Measurements from ENCODE around the gene NXPH3.

NXPH3 gene

DNA sequence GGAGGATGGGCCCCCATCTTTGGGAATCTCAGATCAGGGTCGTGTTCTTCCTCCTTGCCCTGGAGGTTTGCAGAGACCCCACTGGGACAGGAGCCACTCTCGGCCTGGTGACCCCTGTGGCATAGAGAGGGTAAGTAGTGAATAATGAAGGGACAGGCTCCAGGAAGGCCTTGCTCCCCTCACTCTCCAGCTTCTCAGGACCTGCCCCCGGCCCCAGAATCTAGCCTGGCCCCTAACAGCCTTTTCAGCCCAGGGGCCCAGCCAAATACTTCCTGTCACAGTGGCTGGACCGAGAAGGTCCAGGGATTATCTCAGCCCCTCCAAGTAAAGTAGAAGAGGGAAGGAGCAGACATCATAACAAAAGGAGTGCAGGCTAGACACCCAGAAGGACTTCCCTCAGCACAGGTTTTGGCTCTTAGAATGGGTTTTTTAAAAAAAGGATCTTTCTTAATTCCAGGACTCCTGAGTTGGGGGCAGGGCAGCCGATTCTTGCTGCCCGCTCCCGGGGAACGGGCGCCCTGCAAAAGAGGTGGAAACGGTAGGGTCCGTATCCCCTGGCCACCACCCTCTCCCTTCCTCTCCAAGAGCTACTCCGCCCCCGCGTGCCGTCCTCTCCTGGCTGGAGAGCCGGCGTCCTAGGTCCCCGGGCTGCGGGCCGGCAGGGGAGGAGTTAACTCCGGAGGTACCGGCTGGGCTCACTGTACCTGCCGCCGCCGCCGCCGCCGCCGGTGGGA lies 559 bp upstream of the NXPH3 start:
- no peak for DNase-seq

GRCh38 chr17:49576088-49576916 lies 631 bp downstream of the NXPH3 start:
- peak in 7 of 56 donors; percentile 6 to 36 (median 15) for DNase-seq

DNA sequence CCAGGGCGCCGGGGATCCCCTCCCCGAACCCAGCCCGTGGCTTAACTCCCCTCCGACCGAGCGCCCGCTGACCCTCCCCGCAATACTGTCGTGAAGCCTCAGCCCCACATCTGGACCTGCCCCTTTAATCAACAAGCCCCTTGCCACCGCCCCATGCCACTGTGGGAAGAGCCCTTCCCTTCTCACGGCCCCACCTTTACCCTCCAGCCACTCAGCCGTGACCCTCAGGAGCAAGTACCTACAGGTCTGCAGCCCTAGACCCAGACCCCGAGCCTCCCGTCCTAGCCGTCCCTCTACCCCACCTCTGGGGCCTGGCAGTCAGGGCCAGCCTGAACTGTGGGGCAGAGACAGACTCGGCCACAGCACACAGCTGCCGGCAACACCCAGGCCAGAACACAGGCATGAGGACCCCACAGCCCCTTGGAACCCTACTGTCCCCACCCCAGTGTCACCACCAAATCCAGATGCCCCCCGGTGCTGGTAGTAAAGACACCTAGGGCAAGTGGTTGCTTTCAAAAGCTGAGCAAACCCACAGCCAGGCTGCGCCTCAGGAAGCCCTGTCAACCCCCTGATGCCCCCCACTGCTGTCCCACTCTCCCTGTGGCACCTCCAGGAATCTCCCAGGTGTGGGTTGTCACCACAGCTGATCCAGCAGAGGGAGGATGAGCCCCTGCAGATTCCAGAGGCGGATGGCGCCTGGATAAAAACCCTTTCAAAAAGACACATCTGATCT lies 1.4 kb downstream of the NXPH3 start:
- no peak for DNase-seq

GRCh38 chr17:49577650-49577934 lies 1.9 kb downstream of the NXPH3 start:
- no peak for DNase-seq

DNA sequence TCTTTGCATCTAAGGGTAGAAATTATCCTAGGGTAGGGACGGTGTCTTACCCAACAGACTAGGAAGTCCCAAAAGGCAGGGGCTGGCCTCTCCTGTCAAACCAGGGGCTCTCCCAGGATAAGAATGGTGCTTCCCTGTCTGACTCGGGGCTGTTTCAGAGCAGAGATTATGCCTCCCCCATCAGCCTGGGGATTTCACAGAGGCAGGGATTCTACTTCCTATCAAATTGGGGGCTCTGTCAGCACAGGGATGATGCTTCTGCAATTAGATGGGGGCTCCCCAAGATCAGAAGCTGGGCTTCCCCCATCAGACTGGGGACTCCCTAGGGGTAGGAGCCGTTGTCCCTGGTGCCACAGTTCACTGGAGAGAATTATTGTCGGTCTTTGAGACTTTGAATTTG lies 2.3 kb downstream of the NXPH3 start:
- DNase-seq: no peak

- no peak for DNase-seq
Measured at GRCh38 chr17:49578414-49578813, 2.7 kb downstream of the NXPH3 start.

GRCh38 chr17:49578952-49579500 lies 3.4 kb downstream of the NXPH3 start:
- no peak for DNase-seq

- DNase-seq: no peak
Measured at GRCh38 chr17:49579522-49579921, 3.9 kb downstream of the NXPH3 start.

GRCh38 chr17:49580055-49580721 lies 4.5 kb downstream of the NXPH3 start:
- DNase-seq: no peak

DNA sequence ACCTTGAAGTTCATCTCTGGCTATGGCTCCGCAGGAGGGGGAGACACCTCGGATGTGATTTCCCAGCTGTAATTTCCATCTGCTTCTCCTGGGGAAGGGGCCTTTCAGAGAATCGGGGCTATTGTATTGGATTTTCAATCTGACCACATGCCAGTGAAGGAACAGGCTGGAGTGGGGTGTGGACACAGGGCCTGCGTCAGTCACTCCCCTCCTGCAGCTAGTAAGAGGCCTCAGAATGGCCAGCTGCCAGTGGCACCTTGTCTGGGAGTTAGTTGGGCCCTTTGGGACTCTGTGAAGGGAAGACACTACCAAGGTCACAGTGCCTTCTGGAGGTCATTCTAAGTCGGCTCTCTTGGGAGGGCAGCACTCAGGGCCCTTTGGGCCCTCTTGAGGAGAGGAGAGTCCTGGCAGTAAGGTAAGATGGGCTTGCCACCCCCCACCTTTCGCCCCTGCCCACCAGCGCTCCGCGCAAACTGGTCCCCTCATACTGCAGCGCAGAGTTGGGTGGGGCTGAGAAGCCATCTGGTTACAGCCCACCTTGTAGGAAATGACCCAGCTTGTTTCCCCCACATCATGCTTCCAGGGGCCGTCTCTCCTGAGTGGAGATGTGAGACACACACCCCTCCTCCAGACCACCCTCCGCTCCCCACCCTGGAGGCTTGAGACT lies 5.4 kb downstream of the NXPH3 start:
- DNase-seq: no peak

- no peak for DNase-seq
Measured at GRCh38 chr17:49581648-49581998, 6.0 kb downstream of the NXPH3 start.

DNA sequence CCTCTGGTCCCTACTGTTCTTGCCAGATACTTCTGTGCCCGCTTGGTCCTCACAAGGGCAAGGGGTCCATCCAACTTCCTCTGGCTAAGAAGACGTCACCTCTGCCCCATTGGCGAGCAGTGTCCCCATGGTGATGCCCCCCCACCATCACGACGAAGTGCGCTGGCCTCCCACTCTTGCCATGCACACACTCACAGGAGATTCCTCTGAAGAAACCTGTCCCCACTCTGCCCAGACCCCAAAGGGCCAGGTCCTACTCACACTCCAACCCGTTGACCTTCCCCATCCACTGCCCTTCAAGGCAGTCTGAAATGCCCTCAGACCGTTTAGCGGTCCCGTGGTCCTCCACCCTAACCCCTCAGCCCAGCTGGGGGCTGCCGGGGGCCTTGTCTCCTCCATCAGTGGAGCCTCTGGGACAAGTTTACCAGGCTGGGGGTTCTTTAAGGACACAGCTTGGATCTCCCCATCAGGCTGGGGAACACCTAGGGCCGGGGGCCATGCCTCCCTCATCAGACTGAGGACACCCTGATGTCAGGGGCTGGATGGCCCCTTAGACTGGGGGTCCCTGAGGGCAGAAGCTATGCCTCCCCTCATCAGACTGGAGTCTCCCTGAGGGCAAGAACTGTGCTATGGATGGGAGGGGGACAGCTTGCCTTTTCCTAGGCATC lies 6.5 kb downstream of the NXPH3 start:
- no peak for DNase-seq

DNA sequence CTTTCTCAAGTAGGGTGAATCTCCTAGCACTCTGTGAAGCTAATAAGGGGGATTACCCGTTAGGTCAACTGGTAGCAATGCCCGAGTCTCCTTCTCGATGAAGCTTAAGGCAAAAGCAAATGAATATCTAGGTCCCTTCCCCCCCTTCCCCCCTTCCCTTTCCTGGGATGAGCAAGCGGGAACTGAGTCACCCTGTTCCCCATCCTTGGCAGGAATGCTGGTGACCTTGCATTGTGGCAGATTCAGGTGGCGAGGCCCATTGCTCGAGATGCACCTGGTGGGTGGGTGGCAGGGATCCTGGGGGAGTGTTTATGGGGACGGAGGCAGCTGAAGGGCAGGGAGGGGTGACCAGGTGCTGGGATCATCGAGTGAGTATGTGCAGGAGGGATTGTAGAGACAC lies 7.1 kb downstream of the NXPH3 start:
- DNase-seq: no peak

GRCh38 chr17:49583226-49583625 lies 7.6 kb downstream of the NXPH3 start:
- DNase-seq: no peak

GRCh38 chr17:49583889-49584288 lies 8.2 kb downstream of the NXPH3 start:
- DNase-seq: no peak

- no peak for DNase-seq
Measured at GRCh38 chr17:49585422-49586027, 9.9 kb downstream of the NXPH3 start.

DNA sequence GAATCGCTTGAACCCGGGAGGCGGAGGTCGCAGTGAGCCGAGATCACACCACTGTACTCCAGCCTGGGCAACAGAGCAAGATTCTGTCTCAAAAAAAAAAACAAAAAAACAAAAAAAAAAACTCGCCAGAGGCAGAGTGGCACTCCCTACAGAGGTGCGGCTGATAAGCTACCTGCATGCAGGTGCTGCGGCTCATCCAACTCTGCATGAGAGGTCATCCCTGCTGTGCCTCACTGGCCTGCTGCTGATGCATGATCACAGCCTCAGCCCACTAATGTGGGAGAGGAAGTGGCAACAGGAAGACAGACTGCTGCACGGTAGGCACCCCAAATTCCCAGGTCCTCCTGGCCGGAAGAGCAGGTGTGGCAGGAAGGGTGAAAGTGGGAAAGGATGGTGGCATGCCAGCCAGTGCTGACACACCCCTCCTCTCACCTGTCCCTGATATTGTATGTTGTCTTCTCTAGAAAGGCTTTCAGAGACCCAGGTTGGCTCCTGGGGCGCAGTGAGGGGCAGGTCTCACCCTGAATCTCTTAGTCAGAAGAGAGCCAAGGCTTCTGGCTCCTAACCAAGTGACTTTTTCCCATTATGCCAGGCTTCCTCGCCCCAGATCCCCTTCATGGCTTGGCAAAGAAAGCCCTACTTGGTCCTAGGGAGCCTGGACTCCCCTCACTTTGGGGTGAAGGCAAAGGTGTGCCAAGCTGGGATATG lies 11.8 kb downstream of the NXPH3 start:
- no peak for DNase-seq

- no peak for DNase-seq
Measured at GRCh38 chr17:49588312-49588711, 12.6 kb downstream of the NXPH3 start.

All from nucleus accumbens (tissue), 56 donors.